Measurements from ENCODE around the gene POLR1G. TPM values are rescaled to one million over a fixed set of nuclear protein-coding genes. Genes with fewer than 3 reads are reported as not detected.

Gene POLR1G
- total RNA-seq, 1 donor from 2014 or later, result 4.5 TPM

- intact Hi-C loops (cut with DNase I), result no loop called here
- H3K36me3 ChIP-seq, result no peaks in the 10 kb centered on the region
- ATAC-seq (no peak), DNase-seq (no peak)
- H3K27ac ChIP-seq, result peak overlapping the region; percentile 98
- no peaks in the 10 kb centered on the region for H3K27me3 ChIP-seq (ENCODE audit: low read depth)
- no peaks in the 10 kb centered on the region for H3K9me3 ChIP-seq
- H3K4me3 ChIP-seq, result no peak overlapping the region
- TF ChIP-seq CTCF (IDR thresholded peaks at IDR 0.05), result no peak
- H3K4me1 ChIP-seq, result peaks cover 57% of the 10 kb centered on the region
These were observed 45.5 kb downstream of the POLR1G start for GRCh38 chr19:45451850-45452387.

- TF ChIP-seq CTCF (IDR thresholded peaks at IDR 0.05), result no peak
- no peaks in the 10 kb centered on the region for H3K36me3 ChIP-seq
- ATAC-seq (peak; percentile 89 to 90), DNase-seq (peak; percentile 94)
- intact Hi-C loops (cut with DNase I), result no loop called here
- H3K4me1 ChIP-seq, result peaks cover 36% of the 10 kb centered on the region
- peak overlapping the region; percentile 12 for H3K4me3 ChIP-seq
- no peaks in the 10 kb centered on the region for H3K9me3 ChIP-seq
- H3K27me3 ChIP-seq (ENCODE audit: low read depth), result no peaks in the 10 kb centered on the region
- peak overlapping the region; percentile 90 for H3K27ac ChIP-seq
These were observed 49.5 kb downstream of the POLR1G start for GRCh38 chr19:45455707-45456499.

DNA sequence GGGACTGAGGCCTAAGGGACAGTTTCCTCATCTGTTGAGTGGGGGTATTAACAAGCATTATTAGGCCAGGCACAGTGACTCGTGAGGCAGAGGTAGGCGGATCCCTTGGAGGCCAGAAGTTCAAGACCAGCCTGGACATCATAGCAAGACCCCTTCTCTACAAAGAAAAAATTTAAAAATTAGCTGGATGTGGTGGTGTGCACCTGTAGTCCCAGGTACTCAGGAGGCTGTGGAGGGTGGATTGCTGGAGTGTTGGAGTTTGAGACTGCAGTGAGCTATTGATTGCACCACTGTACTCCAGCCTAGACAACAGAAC is 50.0 kb downstream of the POLR1G start:
- no peak for TF ChIP-seq CTCF (IDR thresholded peaks at IDR 0.05)

DNA sequence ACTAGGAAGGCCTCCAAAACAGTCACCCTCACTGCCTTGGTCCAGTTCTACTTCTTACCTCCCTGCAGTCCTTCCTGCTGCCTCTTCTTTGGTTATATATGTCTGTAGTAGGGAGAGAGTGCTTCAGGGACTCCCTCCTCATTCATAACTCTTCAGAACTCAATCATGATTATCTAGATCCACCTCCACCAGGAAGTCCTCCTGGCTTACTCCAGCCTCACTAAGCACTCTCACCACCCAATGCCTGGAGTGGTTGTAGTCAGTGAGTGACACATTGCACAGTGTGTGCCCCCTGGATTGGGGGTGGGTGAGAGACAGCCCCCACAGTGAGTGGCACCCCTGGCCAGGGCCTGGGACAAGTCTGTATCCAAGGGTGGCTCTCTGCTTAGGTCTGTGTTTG is 51.3 kb downstream of the POLR1G start:
- H3K4me3 ChIP-seq, result no peak overlapping the region
- no peak for ATAC-seq

More for the DNA sequence above, 50.0 kb downstream of the POLR1G start:
- DNase-seq (no peak), ATAC-seq (no peak)
- Histone ChIP-seq H3K4me3 (no peak overlapping the region), H3K9me3 (no peaks in the 10 kb centered on the region), H3K36me3 (no peaks in the 10 kb centered on the region), H3K4me1 (peaks cover 32% of the 10 kb centered on the region), H3K27me3 (ENCODE audit: low read depth) (no peaks in the 10 kb centered on the region), H3K27ac (peak overlapping the region; percentile 90)
- intact Hi-C loops (cut with DNase I), result no loop called here

More for the DNA sequence above, 51.3 kb downstream of the POLR1G start:
- intact Hi-C loops (cut with DNase I), result no loop called here
- Histone ChIP-seq H3K9me3 (no peaks in the 10 kb centered on the region), H3K36me3 (no peaks in the 10 kb centered on the region), H3K27me3 (ENCODE audit: low read depth) (no peaks in the 10 kb centered on the region), H3K27ac (no peak overlapping the region), H3K4me1 (peaks cover 30% of the 10 kb centered on the region)
- no peak for DNase-seq
- no peak for TF ChIP-seq CTCF (IDR thresholded peaks at IDR 0.05)

Small RNA genes lying within 50 kb of the gene (microRNA-seq; reads per million reads assigned to microRNA genes)
- gene MIR6088 (ENCODE audit: borderline number of aligned reads), result not detected

Other genes starting within 250 kb of the POLR1G start
- not detected for gene NKPD1, start 245.7 kb upstream of the POLR1G start, total RNA-seq
- gene TRAPPC6A, start 228.4 kb upstream of the POLR1G start, total RNA-seq, result 18.4 TPM
- gene BLOC1S3, start 227.9 kb upstream of the POLR1G start, total RNA-seq, result 15.9 TPM
- 3.6 TPM for gene EXOC3L2, start 161.2 kb upstream of the POLR1G start, total RNA-seq
- 32.5 TPM for gene MARK4, start 155.4 kb upstream of the POLR1G start, total RNA-seq
- 0.24 TPM for gene CKM, start 83.8 kb upstream of the POLR1G start, total RNA-seq
- gene KLC3, start 65.9 kb upstream of the POLR1G start, total RNA-seq, result 1.4 TPM
- gene ERCC2, start 36.1 kb upstream of the POLR1G start, total RNA-seq, result 14.0 TPM
- 43.8 TPM for gene PPP1R13L, start 1.6 kb upstream of the POLR1G start, total RNA-seq
- 41.6 TPM for gene ERCC1, start 17.3 kb downstream of the POLR1G start, total RNA-seq
- 18.0 TPM for gene FOSB, start 61.4 kb downstream of the POLR1G start, total RNA-seq
- 16.2 TPM for gene RTN2, start 90.4 kb downstream of the POLR1G start, total RNA-seq
- gene PPM1N, start 91.8 kb downstream of the POLR1G start, total RNA-seq, result 1.8 TPM
- 190 TPM for gene VASP, start 100.8 kb downstream of the POLR1G start, total RNA-seq
- gene OPA3, start 178.2 kb downstream of the POLR1G start, total RNA-seq, result 11.3 TPM
- gene GPR4, start 195.6 kb downstream of the POLR1G start, total RNA-seq, result 10.5 TPM
- 51.4 TPM for gene EML2, start 232.8 kb downstream of the POLR1G start, total RNA-seq

Data from lower lobe of right lung (tissue), 2 donors.